Left lung (tissue), 10 donors: ENCODE data around the gene ZNF662. TPM values are rescaled to one million over a fixed set of nuclear protein-coding genes. Genes with fewer than 3 reads are reported as not detected.

Source experiments
- ATAC-seq: fragments of 200-7000 bp; cut with Tn5 transposase; one replicate; pipeline ENCODE4 v1.9.1; 2020; ENCODE audit warnings: moderate library complexity
- DNase-seq, 4 donors: peaks; one replicate each; pipeline ENCODE4 v3.0.0-alpha.2; 2013 to 2020
- H3K27ac ChIP-seq, 2 donors: fragments of 200-600 bp; sonication (generic) in 1 of 2; one replicate each; pipeline versions ENCODE4 v1.5.0 to v1.8.0; 2020 to 2021
- H3K27me3 ChIP-seq, 2 donors: fragments of 200-600 bp; sonication (generic) in 1 of 2; one replicate each; pipeline versions ENCODE4 v1.5.0 to v1.8.0; 2020 to 2021
- H3K36me3 ChIP-seq, 2 donors: fragments of 200-600 bp; sonication (generic) in 1 of 2; one replicate each; pipeline versions ENCODE4 v1.5.0 to v1.8.0; 2020 to 2021
- H3K4me1 ChIP-seq, 2 donors: fragments of 200-600 bp; one replicate each; pipeline ENCODE4 v1.8.0; 2021
- H3K4me3 ChIP-seq, 2 donors: fragments of 200-600 bp; sonication (generic) in 1 of 2; one replicate each; pipeline versions ENCODE4 v1.5.0 to v1.8.0; 2020 to 2021; ENCODE audit warnings: mild to moderate bottlenecking in 1 of 2
- H3K9me3 ChIP-seq, 2 donors: fragments of 200-600 bp; sonication (generic) in 1 of 2; one replicate each; pipeline versions ENCODE4 v1.5.0 to v1.8.0; 2020 to 2021
- intact Hi-C, 2 donors: fragments of 100-400 bp; cut with DNase I; formaldehyde crosslinking; loops; one replicate each; pipeline versions ENCODE4 v1.11.2 to v1.14.2; 2022
- polyA plus RNA-seq, 6 donors: library from polyadenylated mRNA; unstranded; fragments of 120-200 nt; gene quantifications; one replicate each; pipeline ENCODE4 v1.2.1, GENCODE V29; 2013; ENCODE audit not compliant: insufficient read length in 6 of 6
- total RNA-seq, 2 donors: library from RNA; stranded (reverse); fragmentation: NEBNext Ultra II Directional; extraction: Animal tissue kit (Norgen Biotek cat#: 25700); gene quantifications; one replicate each; pipeline ENCODE4 v1.2.1, GENCODE V29; 2021
- TF ChIP-seq, protein P1 (sequence below), 2 donors: fragments of 200-600 bp; sonication (generic) in 1 of 2; IDR thresholded peaks; one replicate each; pipeline versions ENCODE4 v1.5.0 to v1.8.0; 2021; ENCODE audit warnings: antibody characterized with exemption in 2 of 2
- donor health status: DM: no; HTN: yes; CAD: no.
- donor health status: DM: no; HTN: no; CAD: no.

ZNF662 gene
- total and polyA plus RNA-seq, 8 donors = 6.7 to 58.6 (median 48.0) TPM

- DNase-seq (no peak), ATAC-seq (no peak)
- no peaks in the 10 kb centered on the region for H3K36me3 ChIP-seq
- no peaks in the 10 kb centered on the region for H3K9me3 ChIP-seq
- peaks cover 0 to 8% of the 10 kb centered on the region in 2 donors for H3K27me3 ChIP-seq
- no peak overlapping the region for H3K4me3 ChIP-seq
- TF ChIP-seq, protein P1, sequence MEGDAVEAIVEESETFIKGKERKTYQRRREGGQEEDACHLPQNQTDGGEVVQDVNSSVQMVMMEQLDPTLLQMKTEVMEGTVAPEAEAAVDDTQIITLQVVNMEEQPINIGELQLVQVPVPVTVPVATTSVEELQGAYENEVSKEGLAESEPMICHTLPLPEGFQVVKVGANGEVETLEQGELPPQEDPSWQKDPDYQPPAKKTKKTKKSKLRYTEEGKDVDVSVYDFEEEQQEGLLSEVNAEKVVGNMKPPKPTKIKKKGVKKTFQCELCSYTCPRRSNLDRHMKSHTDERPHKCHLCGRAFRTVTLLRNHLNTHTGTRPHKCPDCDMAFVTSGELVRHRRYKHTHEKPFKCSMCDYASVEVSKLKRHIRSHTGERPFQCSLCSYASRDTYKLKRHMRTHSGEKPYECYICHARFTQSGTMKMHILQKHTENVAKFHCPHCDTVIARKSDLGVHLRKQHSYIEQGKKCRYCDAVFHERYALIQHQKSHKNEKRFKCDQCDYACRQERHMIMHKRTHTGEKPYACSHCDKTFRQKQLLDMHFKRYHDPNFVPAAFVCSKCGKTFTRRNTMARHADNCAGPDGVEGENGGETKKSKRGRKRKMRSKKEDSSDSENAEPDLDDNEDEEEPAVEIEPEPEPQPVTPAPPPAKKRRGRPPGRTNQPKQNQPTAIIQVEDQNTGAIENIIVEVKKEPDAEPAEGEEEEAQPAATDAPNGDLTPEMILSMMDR (IDR thresholded peaks at IDR 0.05) = no peak
- H3K4me1 ChIP-seq = no peaks in the 10 kb centered on the region
- intact Hi-C loops = no loop called here
- no peak overlapping the region for H3K27ac ChIP-seq
Measured at GRCh38 chr3:42935472-42935871, 29.5 kb downstream of the ZNF662 start.

GRCh38 chr3:42936157-42936981 is 30.4 kb downstream of the ZNF662 start:
- peaks cover 0 to 8% of the 10 kb centered on the region in 2 donors for H3K27me3 ChIP-seq
- TF ChIP-seq, protein P1 (IDR thresholded peaks at IDR 0.05) = no peak
- peak; percentile 42 for ATAC-seq

GRCh38 chr3:42937334-42937733 is 31.4 kb downstream of the ZNF662 start:
- H3K4me1 ChIP-seq = no peaks in the 10 kb centered on the region
- H3K27ac ChIP-seq = no peak overlapping the region
- H3K4me3 ChIP-seq = no peak overlapping the region
- H3K36me3 ChIP-seq = no peaks in the 10 kb centered on the region
- no peak for ATAC-seq
- TF ChIP-seq, protein P1 (IDR thresholded peaks at IDR 0.05) = no peak
- intact Hi-C loops = no loop called here
- H3K9me3 ChIP-seq = no peaks in the 10 kb centered on the region
- peaks cover 0 to 8% of the 10 kb centered on the region in 2 donors for H3K27me3 ChIP-seq
- DNase-seq = no peak

More at GRCh38 chr3:42936157-42936981, 30.4 kb downstream of the ZNF662 start:
- DNase-seq = peak; percentile 22 to 71 (median 48)
- Histone ChIP-seq H3K9me3 (no peaks in the 10 kb centered on the region), H3K4me3 (peak overlapping the region; percentile 18 to 29), H3K4me1 (no peaks in the 10 kb centered on the region), H3K36me3 (no peaks in the 10 kb centered on the region), H3K27ac (no peak overlapping the region)
- intact Hi-C loops = no loop called here

DNA sequence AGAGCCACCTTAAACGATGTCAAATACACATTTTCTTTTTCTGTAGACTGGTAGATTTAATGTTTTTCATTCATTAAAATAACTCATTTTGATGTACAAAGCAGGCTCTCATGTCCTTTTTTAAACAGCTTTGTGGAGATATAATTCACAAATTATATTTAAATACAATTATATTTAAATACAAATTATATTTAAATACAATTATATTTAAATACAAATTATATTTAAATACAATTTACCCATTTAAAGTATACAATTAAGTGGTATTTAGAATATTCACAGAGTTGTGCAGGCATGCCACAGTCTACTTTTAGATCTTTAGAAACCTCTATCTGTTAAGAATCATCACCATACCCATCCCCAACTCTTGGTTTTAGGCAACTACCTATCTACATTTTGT is 36.8 kb downstream of the ZNF662 start:
- ATAC-seq (no peak), DNase-seq (no peak)
- H3K27me3 ChIP-seq = no peaks in the 10 kb centered on the region
- no peaks in the 10 kb centered on the region for H3K36me3 ChIP-seq
- no peaks in the 10 kb centered on the region for H3K4me1 ChIP-seq
- H3K9me3 ChIP-seq = no peaks in the 10 kb centered on the region
- no peak overlapping the region for H3K27ac ChIP-seq
- intact Hi-C loops = no loop called here
- H3K4me3 ChIP-seq = no peak overlapping the region
- TF ChIP-seq, protein P1 (IDR thresholded peaks at IDR 0.05) = no peak

DNA sequence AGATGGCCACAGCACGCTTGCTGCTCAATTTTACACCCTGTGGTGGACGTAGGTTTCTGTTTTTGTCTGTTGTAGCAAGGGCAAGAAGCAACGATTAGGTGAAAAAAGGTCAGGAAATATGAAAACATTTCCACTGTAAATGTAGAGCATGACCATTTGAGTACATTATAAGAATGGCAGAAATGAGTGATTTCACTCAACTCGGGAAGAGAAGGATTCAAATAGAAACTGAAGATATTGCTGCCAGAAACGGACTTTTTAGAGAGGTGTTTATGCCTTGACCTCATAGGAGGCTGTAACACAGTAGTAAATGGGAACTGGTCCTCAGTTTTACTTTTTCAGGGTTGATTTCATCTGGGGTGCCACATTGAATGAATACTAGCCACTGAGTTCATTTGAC is 40.1 kb downstream of the ZNF662 start:
- Histone ChIP-seq H3K36me3 (no peaks in the 10 kb centered on the region), H3K9me3 (no peaks in the 10 kb centered on the region), H3K4me3 (no peak overlapping the region), H3K27me3 (no peaks in the 10 kb centered on the region), H3K27ac (no peak overlapping the region), H3K4me1 (no peaks in the 10 kb centered on the region)
- ATAC-seq (no peak), DNase-seq (no peak)
- TF ChIP-seq, protein P1 (IDR thresholded peaks at IDR 0.05) = no peak
- intact Hi-C loops = no loop called here
